GM10248 (cell line): ENCODE data around the gene CSMD2.

ENCODE experiments used
- CTCF ChIA-PET: fragments of 300-600 bp; sonication (Branson Sonifier 250); formaldehyde crosslinking; extraction: SDS; loops from one replicate; lab custom pipeline; 2021; ENCODE audit warnings: antibody characterized with exemption; lab: Yijun Ruan, JAX
- POLR2A ChIA-PET: fragments of 350-650 bp; sonication (Branson Sonifier 250); formaldehyde crosslinking; extraction: SDS; loops from one replicate; lab custom pipeline; 2020; ENCODE audit warnings: antibody characterized with exemption; lab: Yijun Ruan, JAX
- DNase-seq: peaks from one replicate; pipeline ENCODE4 v3.0.0; 2012; ENCODE audit errors: extremely low spot score
- TF ChIP-seq, protein P1 (sequence below): IDR thresholded peaks from 2 replicates; pipeline ENCODE4 v1.5.1; 2012; ENCODE audit warnings: mild to moderate bottlenecking, low read depth; ENCODE audit errors: extremely low read depth, missing control alignments, control extremely low read depth

Gene CSMD2

GRCh38 chr1:34053660-34054059 is 111.4 kb downstream of the CSMD2 start:
- CTCF ChIA-PET = no interaction called here
- POLR2A ChIA-PET = no interaction called here
- TF ChIP-seq, protein P1, sequence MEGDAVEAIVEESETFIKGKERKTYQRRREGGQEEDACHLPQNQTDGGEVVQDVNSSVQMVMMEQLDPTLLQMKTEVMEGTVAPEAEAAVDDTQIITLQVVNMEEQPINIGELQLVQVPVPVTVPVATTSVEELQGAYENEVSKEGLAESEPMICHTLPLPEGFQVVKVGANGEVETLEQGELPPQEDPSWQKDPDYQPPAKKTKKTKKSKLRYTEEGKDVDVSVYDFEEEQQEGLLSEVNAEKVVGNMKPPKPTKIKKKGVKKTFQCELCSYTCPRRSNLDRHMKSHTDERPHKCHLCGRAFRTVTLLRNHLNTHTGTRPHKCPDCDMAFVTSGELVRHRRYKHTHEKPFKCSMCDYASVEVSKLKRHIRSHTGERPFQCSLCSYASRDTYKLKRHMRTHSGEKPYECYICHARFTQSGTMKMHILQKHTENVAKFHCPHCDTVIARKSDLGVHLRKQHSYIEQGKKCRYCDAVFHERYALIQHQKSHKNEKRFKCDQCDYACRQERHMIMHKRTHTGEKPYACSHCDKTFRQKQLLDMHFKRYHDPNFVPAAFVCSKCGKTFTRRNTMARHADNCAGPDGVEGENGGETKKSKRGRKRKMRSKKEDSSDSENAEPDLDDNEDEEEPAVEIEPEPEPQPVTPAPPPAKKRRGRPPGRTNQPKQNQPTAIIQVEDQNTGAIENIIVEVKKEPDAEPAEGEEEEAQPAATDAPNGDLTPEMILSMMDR = no peak
- no peak for DNase-seq

DNA sequence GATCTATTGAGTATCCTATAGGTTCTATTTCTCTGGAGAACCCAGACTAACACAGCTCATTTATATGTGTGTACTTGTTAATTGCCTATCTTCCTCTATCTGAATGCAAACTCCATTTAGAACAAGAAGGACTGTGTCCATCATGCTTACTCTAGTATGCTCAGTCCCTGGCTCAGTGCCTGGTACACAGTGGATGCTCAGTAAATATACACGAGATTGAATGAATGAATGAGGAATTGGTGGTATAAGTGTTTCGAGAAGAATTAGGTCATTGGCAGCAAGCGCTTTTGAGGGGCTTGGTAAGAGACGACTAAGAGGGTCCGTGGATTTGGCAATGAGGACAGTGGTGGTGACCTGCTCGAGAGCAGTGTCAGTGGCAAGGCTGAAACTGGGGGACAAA is 112.5 kb downstream of the CSMD2 start:
- TF ChIP-seq, protein P1 = no peak
- POLR2A ChIA-PET = no interaction called here
- CTCF ChIA-PET = no interaction called here
- DNase-seq = no peak

GRCh38 chr1:34050709-34051485 is 114.1 kb downstream of the CSMD2 start:
- CTCF ChIA-PET = no interaction called here
- DNase-seq = no peak
- TF ChIP-seq, protein P1 = no peak
- POLR2A ChIA-PET = no interaction called here

- ChIA-PET POLR2A (no interaction called here), CTCF (no interaction called here)
- no peak for DNase-seq
- TF ChIP-seq, protein P1 = no peak
Observed at GRCh38 chr1:34049994-34050393, 115.0 kb downstream of the CSMD2 start.

DNA sequence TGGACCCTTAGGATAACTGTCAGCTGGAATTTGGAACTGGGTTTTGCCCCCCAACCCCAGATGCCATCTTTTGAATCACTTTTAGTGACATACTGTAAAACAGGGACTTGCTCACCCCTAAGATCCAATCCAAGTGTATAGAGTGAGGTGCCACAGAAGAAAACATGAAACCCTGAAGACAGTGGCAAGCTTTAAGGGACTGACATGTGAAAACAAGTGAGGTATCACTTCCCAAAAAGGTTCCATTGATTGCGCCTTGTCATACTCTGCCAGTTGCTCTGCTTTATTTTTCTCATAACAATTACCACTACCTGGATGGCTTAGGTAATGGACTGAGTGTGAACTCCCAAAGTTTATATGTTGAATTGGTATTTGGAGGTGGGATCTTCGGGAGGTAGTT is 115.6 kb downstream of the CSMD2 start:
- ChIA-PET CTCF (no interaction called here), POLR2A (no interaction called here)
- no peak for DNase-seq
- TF ChIP-seq, protein P1 = no peak

GRCh38 chr1:34037856-34038255 is 127.2 kb downstream of the CSMD2 start:
- TF ChIP-seq, protein P1 = no peak
- POLR2A ChIA-PET = no interaction called here
- CTCF ChIA-PET = no interaction called here
- DNase-seq = no peak

DNA sequence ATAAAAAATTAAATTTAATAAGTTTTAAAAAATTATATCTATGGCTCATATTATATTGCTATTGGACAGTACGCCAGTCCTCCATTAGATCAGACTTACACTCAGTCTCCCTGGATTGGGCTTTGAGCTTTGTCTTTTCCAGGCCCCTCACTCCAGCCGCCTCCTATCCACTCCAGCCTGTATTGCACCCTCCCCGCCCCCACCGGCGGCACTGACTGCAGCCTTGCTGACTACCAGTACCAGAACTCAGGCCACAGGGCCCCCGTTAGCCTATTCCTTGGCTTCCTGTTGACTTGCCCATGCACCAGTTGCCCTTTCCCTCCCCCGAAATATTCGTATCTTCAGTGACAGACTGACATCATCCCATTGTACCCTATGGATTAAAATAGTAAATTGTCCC is 127.9 kb downstream of the CSMD2 start:
- TF ChIP-seq, protein P1 = no peak
- ChIA-PET POLR2A (no interaction called here), CTCF (no interaction called here)
- no peak for DNase-seq
